Testis (tissue), 2 donors: Measurements from ENCODE around the gene KMT5C.

Experiments used
- POLR2A ChIP-seq: fragments of 450-650 bp; IDR thresholded peaks from one replicate; pipeline ENCODE4 v1.6.1; 2017; ENCODE audit warnings: antibody characterized with exemption, mild to moderate bottlenecking, moderate library complexity
- TF ChIP-seq, protein P1 (sequence below), 3 experiments: fragments of 450-650 bp in 2 of 3; fragments of 200-600 bp in 1 of 3; sonication (generic) in 1 of 3; IDR thresholded peaks; one replicate each; pipeline ENCODE4 v1.5.1; 2016 to 2019; ENCODE audit warnings: antibody characterized with exemption in 3 of 3, mild to moderate bottlenecking in 2 of 3, moderate library complexity in 1 of 3

DNA sequence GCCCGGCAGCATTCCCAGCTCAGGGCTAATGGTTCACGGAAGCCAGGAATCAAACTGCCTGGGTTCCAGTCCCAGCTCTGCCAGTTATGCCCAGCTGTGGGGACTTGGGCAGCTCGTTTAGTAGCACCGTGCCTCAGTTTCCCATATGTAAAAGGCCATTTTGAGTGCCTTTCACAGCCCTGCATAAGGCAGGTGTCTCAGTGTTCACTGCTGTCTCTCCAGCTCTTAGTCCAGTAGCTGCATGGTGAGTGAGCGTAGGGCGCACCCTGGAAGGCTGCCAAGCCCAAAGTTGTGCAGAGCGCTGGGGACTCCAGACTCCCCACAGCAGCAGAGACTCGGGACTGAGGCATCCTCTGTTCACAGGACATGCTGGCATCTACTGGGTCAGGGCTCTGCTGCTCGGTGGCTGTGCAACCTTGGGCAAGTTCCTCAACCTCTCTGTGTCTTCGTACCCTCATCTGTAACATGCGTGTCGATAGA, 51.6 kb downstream of the KMT5C start:
- TF ChIP-seq, protein P1, sequence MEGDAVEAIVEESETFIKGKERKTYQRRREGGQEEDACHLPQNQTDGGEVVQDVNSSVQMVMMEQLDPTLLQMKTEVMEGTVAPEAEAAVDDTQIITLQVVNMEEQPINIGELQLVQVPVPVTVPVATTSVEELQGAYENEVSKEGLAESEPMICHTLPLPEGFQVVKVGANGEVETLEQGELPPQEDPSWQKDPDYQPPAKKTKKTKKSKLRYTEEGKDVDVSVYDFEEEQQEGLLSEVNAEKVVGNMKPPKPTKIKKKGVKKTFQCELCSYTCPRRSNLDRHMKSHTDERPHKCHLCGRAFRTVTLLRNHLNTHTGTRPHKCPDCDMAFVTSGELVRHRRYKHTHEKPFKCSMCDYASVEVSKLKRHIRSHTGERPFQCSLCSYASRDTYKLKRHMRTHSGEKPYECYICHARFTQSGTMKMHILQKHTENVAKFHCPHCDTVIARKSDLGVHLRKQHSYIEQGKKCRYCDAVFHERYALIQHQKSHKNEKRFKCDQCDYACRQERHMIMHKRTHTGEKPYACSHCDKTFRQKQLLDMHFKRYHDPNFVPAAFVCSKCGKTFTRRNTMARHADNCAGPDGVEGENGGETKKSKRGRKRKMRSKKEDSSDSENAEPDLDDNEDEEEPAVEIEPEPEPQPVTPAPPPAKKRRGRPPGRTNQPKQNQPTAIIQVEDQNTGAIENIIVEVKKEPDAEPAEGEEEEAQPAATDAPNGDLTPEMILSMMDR (IDR thresholded peaks at IDR 0.05): no peak
- TF ChIP-seq POLR2A: no peak
